LNCAP (cell line): ENCODE data around the gene NR6A1.

Source experiments
- TF ChIP-seq, protein P1 (sequence below): fragments of 450-650 bp; IDR thresholded peaks from 2 replicates; pipeline ENCODE4 v1.5.1; 2017; ENCODE audit warnings: mild to moderate bottlenecking

The NR6A1 gene

DNA sequence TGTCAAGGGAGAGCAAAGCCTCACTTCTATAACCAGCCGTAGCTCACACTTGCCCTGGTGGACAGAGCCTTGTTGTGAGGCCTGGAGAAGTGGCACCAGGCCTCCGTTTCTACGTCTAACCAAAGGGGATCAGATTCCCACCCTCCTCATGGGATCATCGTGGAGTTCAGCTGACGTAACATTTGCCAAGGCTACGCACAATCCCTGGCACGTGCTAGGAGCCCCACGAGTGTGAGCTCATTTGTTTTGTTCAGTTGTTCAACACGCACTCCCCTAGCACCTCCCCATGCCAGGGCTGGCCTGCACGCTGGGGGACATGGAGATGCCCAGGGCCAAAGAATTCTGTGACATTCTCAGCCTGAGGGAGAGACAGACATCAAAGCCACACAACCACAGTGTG, 297.8 kb downstream of the NR6A1 start:
- TF ChIP-seq, protein P1, sequence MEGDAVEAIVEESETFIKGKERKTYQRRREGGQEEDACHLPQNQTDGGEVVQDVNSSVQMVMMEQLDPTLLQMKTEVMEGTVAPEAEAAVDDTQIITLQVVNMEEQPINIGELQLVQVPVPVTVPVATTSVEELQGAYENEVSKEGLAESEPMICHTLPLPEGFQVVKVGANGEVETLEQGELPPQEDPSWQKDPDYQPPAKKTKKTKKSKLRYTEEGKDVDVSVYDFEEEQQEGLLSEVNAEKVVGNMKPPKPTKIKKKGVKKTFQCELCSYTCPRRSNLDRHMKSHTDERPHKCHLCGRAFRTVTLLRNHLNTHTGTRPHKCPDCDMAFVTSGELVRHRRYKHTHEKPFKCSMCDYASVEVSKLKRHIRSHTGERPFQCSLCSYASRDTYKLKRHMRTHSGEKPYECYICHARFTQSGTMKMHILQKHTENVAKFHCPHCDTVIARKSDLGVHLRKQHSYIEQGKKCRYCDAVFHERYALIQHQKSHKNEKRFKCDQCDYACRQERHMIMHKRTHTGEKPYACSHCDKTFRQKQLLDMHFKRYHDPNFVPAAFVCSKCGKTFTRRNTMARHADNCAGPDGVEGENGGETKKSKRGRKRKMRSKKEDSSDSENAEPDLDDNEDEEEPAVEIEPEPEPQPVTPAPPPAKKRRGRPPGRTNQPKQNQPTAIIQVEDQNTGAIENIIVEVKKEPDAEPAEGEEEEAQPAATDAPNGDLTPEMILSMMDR = no peak

DNA sequence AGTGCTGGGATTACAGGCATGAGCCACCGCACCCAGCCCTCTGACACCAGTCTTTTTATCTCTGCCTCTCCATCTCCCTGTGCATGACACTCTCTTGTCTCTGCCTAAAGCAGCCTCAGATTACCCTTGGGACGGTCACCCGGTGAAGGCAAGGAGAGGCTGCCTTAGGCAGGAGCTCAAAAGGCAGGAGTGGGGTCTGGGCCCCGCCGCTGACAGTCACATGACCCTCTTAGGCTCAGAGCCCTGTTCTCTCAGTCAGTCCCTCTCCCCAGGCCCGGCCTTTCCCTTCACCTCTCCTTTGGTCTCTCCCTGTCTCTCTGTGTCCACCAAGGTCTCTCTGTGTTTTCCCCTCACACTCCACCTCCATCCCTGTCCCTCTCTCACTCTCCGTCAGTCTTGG, 298.3 kb downstream of the NR6A1 start:
- TF ChIP-seq, protein P1 = no peak

DNA sequence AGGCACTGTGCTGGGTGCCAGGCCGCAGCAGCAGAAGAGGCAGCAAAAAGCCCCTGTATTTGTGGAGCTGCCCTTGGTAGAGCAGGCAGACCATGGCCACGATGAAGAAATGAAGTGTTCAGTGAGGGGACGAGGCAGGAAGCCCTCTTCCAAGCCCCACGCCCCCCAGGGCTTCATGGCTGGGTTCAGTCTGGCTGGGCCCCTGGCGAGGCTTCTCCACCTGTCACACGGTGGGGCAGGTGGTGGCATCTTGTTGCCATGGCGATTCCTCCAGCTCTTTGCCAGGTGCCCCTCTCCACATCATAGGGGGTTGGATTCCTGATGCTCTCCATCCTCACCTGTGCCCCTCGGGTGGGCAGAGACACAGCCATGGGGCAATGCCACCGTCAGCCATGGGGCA, 299.4 kb downstream of the NR6A1 start:
- TF ChIP-seq, protein P1 = no peak

DNA sequence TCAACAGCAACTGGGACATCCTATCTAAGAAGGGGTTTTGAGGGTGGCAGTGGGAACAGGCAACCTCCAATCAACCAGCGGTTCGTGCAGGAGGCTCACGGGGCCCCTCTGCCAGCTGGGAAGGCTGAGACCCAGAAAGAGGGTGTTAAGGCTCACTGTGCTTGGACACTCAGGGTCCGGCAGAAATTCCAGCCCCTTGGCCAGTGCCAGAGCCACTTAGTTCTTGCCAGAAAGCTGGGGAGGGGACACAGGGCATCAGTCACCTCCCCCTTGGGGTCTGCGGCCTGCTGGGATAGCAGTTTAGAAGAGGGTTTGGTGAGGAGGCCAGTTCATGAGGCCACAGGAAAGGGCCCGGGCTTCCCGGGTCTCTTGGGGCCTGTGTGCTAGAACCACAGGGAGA, 300.4 kb downstream of the NR6A1 start:
- TF ChIP-seq, protein P1 = no peak

DNA sequence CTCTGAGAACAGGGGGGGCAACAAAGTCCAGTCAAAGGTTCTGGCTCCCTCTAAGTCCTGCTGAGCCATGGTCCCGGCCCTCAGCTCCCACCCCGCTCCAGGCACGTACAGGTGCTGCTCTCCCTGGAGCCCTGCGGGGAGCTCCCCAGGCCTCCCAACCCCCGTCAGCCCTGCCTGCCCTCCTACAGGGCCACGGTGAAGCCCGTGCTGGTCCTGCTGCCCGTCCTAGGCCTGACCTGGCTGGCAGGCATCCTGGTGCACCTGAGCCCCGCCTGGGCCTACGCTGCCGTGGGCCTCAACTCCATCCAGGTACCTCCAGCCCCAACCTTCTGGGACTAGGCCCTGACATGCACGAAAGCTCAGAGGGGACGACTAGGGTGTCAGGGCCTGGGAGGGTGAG, 300.8 kb downstream of the NR6A1 start:
- TF ChIP-seq, protein P1 = no peak

DNA sequence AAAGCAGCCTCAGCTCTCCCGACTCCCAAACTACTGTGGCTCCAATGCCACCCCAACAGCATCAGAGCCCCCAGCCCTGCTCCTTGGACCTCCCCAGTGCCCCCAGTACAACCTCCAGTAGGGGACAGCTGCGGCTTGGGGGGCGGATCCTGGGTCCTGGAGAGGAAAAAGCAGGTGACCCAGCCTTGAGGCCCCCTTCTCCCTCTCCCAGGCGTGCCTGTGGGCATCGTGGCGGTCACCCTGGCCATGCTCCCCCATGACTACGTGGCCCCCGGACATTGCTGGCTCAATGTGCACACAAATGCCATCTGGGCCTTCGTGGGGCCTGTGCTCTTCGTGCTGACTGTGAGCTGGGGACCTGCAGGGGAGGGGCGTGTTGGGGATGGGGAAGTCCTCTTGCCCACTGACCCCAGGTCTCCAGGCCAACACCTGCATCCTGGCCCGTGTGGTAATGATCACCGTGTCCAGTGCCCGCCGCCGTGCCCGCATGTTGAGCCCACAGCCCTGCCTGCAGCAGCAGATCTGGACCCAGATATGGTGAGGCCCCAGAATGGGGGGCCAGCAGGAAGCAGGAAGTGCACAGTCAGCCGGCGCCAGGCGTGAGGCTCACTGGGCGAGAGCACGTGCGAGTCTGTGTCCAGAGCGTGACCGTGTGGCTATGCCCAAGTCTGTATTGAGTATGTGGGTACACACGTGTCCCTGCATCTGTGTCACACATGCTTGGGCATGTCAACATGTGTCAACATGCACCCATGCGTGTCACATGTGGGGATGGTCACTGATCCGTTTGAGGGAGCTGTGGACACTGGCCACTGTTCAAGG, 301.9 kb downstream of the NR6A1 start:
- TF ChIP-seq, protein P1 = no peak

DNA sequence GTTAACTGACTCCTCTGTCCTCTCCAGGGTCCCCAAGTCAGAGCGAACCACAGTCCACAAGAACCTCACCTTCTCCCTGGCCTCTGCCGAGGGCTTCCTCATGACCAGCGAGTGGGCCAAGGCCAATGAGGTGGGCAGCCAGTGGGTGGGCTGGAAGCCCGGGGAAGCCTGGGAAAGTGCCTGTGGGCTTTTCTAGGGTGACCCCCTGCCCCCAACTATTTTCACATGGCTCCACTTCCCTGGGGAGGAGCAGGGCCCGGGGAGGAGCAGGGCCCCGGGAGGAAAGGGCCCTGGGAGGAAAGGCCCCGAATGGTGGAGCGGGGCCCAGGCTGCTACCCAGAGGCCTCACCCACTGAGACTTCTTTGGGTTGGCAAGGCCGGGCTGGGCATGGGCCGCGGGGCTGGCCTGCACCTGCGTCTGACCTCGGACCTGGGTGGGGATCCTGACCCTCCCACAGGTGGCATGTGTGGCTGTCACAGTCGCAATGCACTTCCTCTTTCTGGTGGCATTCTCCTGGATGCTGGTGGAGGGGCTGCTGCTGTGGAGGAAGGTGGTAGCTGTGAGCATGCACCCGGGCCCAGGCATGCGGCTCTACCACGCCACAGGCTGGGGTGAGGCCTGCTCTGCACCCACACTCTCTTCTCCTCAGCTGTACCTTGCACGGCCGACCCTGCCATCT, 302.9 kb downstream of the NR6A1 start:
- TF ChIP-seq, protein P1 = no peak
